Central memory CD8-positive, alpha-beta T cell (primary cell): Measurements from ENCODE around the gene PRSS50.
"Not testable (repeated sequence)": the region's sequence is repeated elsewhere in the genome, so short reads cannot be mapped to it uniquely, and the experiment has no call there.

Experiments used
- ATAC-seq: fragments of 150-1000 bp; cut with Tn5 transposase; replicated peaks from 2 replicates; pipeline ENCODE4 v1.10.0; 2022; ENCODE audit warnings: mild to moderate bottlenecking, moderate FRiP score, moderate number of reproducible peaks; ENCODE audit not compliant: poor library complexity, severe bottlenecking; ENCODE audit errors: extremely low read depth
- DNase-seq, 2 donors: peaks; one replicate each; pipeline ENCODE4 v3.0.0; 2021; ENCODE audit warnings: low spot score in 2 of 2
- H3K27ac Mint-ChIP-seq: one replicate; pipeline ENCODE4 v1.8.0; 2022; ENCODE audit warnings: low read depth, mild to moderate bottlenecking, moderate library complexity, mixed read lengths
- H3K27me3 Mint-ChIP-seq: one replicate; pipeline ENCODE4 v1.8.0; 2022; ENCODE audit warnings: mixed read lengths
- H3K36me3 Mint-ChIP-seq: one replicate; pipeline ENCODE4 v1.8.0; 2022; ENCODE audit warnings: mild to moderate bottlenecking, moderate library complexity, mixed read lengths; ENCODE audit not compliant: insufficient read depth
- H3K4me1 Mint-ChIP-seq: one replicate; pipeline ENCODE4 v1.8.0; 2022; ENCODE audit warnings: mixed read lengths
- H3K4me3 Mint-ChIP-seq: one replicate; pipeline ENCODE4 v1.8.0; 2022; ENCODE audit warnings: mild to moderate bottlenecking, moderate library complexity, mixed read lengths
- H3K9me3 Mint-ChIP-seq: one replicate; pipeline ENCODE4 v1.8.0; 2022; ENCODE audit warnings: mixed read lengths

PRSS50 gene, protein sequence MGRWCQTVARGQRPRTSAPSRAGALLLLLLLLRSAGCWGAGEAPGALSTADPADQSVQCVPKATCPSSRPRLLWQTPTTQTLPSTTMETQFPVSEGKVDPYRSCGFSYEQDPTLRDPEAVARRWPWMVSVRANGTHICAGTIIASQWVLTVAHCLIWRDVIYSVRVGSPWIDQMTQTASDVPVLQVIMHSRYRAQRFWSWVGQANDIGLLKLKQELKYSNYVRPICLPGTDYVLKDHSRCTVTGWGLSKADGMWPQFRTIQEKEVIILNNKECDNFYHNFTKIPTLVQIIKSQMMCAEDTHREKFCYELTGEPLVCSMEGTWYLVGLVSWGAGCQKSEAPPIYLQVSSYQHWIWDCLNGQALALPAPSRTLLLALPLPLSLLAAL

DNA sequence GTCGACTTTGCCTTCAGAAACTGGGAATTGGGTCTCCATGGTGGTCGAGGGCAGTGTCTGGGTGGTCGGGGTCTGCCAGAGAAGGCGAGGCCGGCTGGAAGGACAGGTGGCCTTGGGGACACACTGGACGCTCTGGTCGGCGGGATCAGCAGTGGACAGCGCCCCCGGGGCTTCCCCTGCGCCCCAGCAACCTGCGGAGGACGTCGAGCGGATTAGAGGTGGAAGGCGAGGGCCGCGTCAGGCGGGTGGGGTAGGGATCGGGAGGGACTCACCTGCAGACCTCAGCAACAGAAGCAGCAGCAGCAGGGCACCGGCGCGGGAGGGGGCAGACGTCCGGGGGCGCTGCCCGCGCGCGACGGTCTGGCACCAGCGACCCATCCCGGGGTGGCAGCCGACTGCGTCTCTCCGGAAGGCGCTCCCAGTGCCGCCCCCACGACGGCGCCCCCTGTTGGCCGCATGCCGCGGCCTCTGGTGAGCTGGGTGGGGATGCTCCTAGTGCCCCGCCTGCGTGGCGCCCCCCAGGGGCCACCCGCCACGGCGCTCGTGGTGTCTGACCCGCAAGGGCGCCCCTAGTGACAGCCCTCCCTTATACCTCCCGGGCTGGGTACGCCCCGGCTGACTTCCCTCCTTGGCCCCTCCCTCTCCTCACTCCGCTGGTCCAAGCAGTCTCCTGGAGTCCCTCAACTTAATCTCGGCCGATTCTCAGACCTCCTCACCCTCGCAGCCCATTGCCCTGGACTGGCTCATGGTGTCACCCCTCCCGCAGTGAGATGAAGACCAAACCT lies at the start of gene PRSS50:
Gene PRSS50 (minus strand): TSS at position 423 of the 785 bp plus-strand sequence. CDS start 45 bp downstream, at position 378.
- DNase-seq (no peak), ATAC-seq (no peak)
- H3K27ac Mint-ChIP-seq, result no peak within 1 kb of the TSS
- H3K4me1 Mint-ChIP-seq, result no peaks in the 10 kb centered on the region
- H3K4me3 Mint-ChIP-seq, result no peak within 1 kb of the TSS
- peaks cover 29% of the 10 kb centered on the region for H3K27me3 Mint-ChIP-seq
- H3K9me3 Mint-ChIP-seq, result no peaks in the 10 kb centered on the region
- no peaks in the 10 kb centered on the region for H3K36me3 Mint-ChIP-seq

DNA sequence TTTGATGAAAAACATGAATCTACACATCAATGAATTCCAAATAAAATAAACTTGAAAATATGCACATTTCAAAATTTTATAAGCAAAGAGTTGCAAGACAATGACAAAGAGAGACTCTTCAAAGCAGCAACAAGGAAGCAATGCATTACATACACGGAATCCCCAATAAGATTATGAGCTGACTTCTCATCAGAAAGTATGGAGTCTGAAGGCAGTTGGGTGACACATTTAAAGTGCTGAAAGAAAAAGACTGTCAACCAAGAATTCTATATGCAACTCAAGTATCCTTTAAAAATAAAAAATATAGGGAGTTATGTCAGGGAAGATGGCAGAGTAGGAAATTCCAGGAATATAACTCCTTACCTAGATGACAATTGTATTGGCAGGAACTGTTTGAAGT lies 46.5 kb upstream of the PRSS50 start:
- peaks cover 43% of the 10 kb centered on the region for H3K27me3 Mint-ChIP-seq
- H3K4me3 Mint-ChIP-seq, result no peak overlapping the region
- H3K36me3 Mint-ChIP-seq, result no peaks in the 10 kb centered on the region
- H3K4me1 Mint-ChIP-seq, result no peaks in the 10 kb centered on the region
- no peak overlapping the region for H3K27ac Mint-ChIP-seq
- ATAC-seq (no peak), DNase-seq (no peak)
- H3K9me3 Mint-ChIP-seq, result peaks cover 23% of the 10 kb centered on the region

DNA sequence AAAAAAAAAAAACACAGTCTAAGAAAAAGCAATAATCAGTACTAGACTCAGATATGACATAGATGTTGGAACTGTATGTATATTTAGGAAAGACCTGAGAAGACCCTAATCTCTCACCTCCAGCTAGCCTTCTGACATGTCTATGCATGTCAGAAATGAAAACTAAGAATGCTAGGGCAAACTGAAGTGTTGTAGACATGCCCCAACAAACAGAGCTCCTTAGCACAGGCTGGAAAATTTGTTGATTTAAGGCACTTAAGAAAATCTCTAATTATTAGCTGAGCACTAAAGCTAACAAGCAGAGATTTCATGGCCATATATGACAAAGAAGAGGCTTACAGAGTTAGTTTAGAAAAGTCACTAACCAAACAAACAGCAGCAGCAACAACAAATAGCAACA lies 45.5 kb upstream of the PRSS50 start:
- no peak overlapping the region for H3K27ac Mint-ChIP-seq
- ATAC-seq (no peak), DNase-seq (no peak)
- H3K4me3 Mint-ChIP-seq, result no peak overlapping the region
- peaks cover 53% of the 10 kb centered on the region for H3K27me3 Mint-ChIP-seq
- no peaks in the 10 kb centered on the region for H3K4me1 Mint-ChIP-seq
- peaks cover 23% of the 10 kb centered on the region for H3K9me3 Mint-ChIP-seq
- H3K36me3 Mint-ChIP-seq, result no peaks in the 10 kb centered on the region

DNA sequence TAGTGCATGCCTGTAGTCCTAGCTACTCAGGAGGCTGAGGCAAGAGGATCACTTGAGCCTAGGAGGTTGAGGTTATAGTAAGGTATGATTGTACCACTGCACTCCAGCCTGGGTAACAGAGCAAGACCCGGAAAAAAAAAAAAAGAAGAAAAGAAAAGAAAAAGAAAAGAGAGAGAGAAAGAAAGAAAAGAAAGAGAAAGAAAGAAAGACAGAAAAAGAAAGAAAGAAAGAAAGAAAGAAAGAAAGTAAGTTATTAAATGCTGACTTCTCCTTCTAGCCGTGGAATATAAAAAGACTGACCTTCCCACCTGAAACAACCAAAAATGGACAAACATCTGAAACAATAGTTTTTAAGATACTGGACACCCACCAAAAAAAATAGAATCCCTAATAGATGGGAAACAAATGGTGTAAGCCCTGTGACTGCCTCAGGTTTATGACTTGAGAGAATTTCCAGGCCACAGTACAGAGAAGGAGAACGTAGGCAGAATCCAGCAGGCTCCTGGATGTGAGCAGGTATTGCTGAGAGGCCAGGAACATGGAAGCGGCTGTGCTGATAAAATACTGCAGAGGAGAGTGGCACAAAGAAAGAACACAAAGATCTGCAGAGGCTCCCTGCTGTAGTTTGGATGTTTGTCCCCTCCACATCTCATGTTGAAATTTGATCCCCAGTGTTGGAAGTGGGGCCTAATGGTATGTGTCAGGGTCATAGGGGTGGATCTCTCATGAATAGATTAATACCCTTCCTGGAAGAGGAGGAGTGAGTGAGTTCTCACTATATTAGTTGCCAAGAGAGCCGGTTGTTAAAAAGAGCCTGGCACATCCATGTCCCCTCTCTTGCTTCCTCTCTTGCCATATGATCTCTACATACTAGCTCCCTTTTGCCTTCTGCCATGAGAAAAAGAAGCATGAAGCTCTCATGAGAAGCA lies 41.8 kb upstream of the PRSS50 start:
- no peak for ATAC-seq
- Mint-ChIP-seq H3K36me3 (no peaks in the 10 kb centered on the region), H3K9me3 (peaks cover 23% of the 10 kb centered on the region), H3K4me1 (no peaks in the 10 kb centered on the region), H3K4me3 (no peak overlapping the region), H3K27ac (no peak overlapping the region), H3K27me3 (peaks cover 66% of the 10 kb centered on the region)
- DNase-seq, result no peak

DNA sequence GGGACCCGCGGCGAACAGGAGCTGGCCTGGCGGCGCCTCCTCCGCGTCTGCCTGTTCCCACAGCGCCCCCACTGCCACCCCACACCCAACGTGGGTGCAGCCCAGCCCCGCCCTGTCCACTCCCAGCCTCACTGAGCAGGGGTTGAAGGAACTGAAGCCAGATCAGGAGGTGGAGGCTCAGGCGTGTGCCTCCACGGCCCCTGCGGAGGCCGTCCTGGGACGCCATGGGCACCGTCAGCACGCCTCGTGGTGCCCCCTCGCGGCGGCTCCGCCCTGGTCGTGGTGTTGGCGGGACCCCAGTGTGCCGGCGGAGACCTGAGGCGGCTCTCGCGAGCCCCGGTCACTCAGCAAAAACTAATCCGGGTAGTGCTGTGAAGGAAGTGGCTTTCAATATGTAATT lies 39.0 kb upstream of the PRSS50 start:
- no peak for DNase-seq
- no peaks in the 10 kb centered on the region for H3K9me3 Mint-ChIP-seq
- H3K27me3 Mint-ChIP-seq, result peaks cover 39% of the 10 kb centered on the region
- ATAC-seq, result no peak
- no peak overlapping the region for H3K4me3 Mint-ChIP-seq
- peaks cover 2% of the 10 kb centered on the region for H3K36me3 Mint-ChIP-seq
- H3K4me1 Mint-ChIP-seq, result no peaks in the 10 kb centered on the region
- no peak overlapping the region for H3K27ac Mint-ChIP-seq

DNA sequence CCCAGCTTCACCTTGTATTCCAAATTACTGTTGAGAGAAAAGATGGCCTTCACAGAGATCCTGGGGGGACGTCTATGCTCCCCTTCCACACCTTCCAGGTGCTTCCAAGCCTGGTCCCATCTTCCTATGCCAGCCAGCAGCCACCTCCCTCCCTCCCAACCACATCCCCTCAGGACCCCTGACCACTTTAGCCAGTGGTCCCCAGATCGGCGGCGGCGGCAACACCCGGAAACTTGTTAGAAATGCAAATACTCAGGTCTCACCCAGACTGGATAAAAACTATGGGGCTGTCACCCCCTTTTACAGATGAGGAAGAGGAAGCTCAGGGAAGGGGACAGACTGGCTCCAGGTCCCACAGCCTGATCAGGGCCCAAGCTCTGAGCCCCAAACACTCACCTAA lies 38.0 kb upstream of the PRSS50 start:
- Mint-ChIP-seq H3K4me3 (no peak overlapping the region), H3K36me3 (peaks cover 2% of the 10 kb centered on the region), H3K4me1 (no peaks in the 10 kb centered on the region), H3K27ac (no peak overlapping the region), H3K27me3 (peaks cover 30% of the 10 kb centered on the region), H3K9me3 (no peaks in the 10 kb centered on the region)
- no peak for ATAC-seq
- no peak for DNase-seq

DNA sequence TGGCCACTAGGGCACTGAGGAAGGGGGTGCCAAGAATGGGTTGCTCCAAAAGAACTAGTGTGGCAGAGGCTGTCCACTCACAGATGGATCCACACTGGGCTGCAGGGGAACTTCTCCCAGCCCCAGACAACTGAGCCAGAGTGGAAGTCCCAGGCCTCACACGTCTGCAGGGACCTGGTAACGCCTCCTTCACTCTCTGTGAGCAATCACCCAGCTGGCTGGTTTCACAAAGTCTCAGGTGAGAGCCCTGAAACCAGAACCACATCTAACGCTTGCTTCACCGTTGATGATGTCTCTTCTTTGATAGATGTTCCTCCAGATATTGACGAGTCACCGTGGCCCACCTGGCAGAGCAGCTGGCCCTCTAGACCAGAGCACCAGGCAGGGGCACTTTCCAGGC lies 35.5 kb upstream of the PRSS50 start:
- not testable (repeated sequence) for ATAC-seq, H3K4me3 Mint-ChIP-seq, H3K27ac Mint-ChIP-seq, H3K9me3 Mint-ChIP-seq, DNase-seq, H3K4me1 Mint-ChIP-seq, H3K36me3 Mint-ChIP-seq
- H3K27me3 Mint-ChIP-seq, result peaks cover 13% of the 10 kb centered on the region

DNA sequence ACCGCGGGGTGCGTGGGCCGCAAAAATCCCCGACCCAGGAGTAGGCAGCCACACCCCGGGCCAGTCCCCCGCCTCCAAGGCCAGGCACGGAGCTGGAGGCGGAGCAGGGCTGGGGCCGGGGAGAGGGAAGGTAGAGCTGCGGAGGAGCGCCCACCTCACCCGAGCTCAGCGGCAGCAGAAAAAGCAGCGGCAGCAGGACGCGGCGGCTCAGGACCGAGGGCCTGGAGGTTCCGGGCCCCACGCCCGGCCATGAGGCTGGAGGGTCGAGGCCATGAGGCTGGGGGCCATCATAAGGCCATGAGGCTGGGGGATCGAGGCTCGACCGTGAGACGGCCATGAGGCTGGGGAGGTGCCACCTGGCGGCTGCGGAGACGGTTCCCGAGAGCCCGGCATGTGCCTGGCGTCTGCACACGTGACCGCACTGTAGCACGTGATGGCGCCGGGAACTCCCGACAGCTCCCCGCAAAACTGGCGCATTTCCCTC lies 32.9 kb upstream of the PRSS50 start:
- H3K4me3 Mint-ChIP-seq, result no peak overlapping the region
- DNase-seq (no peak), ATAC-seq (no peak)
- H3K9me3 Mint-ChIP-seq, result no peaks in the 10 kb centered on the region
- peaks cover 2% of the 10 kb centered on the region for H3K36me3 Mint-ChIP-seq
- H3K27ac Mint-ChIP-seq, result no peak overlapping the region
- no peaks in the 10 kb centered on the region for H3K4me1 Mint-ChIP-seq
- no peaks in the 10 kb centered on the region for H3K27me3 Mint-ChIP-seq

DNA sequence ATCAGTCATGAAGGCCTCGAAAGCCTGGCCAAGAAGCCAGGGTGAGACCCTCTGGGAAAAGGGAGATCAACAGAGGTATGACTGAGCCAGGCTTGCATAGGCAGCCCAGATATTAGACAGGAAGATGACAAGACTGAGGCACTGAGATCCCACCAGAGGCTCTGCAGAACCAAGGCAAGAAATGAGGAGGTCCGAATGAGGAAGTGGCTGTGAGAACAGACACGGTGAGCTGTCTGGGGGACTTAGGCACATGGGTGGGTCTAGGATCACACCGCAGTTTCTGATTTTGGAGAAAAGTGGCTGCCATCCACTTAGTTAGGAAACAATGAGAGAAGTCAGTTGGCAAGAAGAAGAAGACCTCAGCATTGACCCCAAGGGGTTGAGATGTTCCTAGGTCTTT lies 31.5 kb upstream of the PRSS50 start:
- Mint-ChIP-seq H3K4me3 (no peak overlapping the region), H3K36me3 (peaks cover 2% of the 10 kb centered on the region), H3K4me1 (no peaks in the 10 kb centered on the region), H3K9me3 (no peaks in the 10 kb centered on the region), H3K27me3 (no peaks in the 10 kb centered on the region), H3K27ac (no peak overlapping the region)
- ATAC-seq (no peak), DNase-seq (no peak)

DNA sequence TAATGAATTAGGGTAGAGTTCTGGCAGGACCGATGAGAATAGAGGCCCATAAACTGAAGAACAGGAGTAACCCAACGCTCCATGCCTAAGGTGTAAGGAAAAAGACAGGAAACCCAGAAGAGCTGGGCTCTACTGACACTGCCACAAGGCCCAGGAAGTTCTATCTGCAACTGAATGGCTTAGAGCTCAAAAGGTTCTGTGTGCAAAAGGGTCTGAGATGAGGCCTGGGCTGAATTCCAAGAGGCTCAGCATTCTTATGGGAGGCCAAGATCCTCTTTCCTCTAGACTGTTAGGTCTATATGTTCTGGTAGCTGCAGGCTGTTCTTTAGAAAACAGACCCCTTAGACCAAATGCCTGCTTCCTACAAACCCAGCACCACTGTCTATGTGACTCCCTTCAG lies 30.5 kb upstream of the PRSS50 start:
- peaks cover 6% of the 10 kb centered on the region for H3K27me3 Mint-ChIP-seq
- no peaks in the 10 kb centered on the region for H3K36me3 Mint-ChIP-seq
- H3K9me3 Mint-ChIP-seq, result no peaks in the 10 kb centered on the region
- ATAC-seq (no peak), DNase-seq (no peak)
- H3K4me1 Mint-ChIP-seq, result no peaks in the 10 kb centered on the region
- H3K4me3 Mint-ChIP-seq, result no peak overlapping the region
- no peak overlapping the region for H3K27ac Mint-ChIP-seq

DNA sequence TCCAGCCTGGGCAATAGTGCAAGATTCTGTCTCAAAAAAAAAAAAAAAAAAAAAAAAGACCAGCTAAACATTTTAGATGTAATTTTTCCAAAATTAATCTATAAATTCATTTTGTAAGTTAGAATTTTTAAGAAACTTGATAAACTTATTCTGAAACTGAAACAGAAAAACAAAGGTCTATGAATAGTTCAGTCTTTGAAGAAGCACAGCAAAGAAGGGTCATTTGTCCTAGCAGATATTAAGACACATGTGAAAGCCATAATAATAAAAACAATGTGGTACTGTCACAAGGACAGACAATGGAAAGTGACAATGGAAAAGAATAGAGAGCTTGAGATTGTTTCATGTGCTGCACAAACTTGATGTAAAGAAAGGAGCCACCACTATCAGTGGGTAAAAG lies 29.0 kb upstream of the PRSS50 start:
- ATAC-seq, result no peak
- Mint-ChIP-seq H3K4me3 (no peak overlapping the region), H3K36me3 (no peaks in the 10 kb centered on the region), H3K4me1 (no peaks in the 10 kb centered on the region), H3K27ac (no peak overlapping the region), H3K9me3 (no peaks in the 10 kb centered on the region), H3K27me3 (peaks cover 9% of the 10 kb centered on the region)
- DNase-seq, result no peak

DNA sequence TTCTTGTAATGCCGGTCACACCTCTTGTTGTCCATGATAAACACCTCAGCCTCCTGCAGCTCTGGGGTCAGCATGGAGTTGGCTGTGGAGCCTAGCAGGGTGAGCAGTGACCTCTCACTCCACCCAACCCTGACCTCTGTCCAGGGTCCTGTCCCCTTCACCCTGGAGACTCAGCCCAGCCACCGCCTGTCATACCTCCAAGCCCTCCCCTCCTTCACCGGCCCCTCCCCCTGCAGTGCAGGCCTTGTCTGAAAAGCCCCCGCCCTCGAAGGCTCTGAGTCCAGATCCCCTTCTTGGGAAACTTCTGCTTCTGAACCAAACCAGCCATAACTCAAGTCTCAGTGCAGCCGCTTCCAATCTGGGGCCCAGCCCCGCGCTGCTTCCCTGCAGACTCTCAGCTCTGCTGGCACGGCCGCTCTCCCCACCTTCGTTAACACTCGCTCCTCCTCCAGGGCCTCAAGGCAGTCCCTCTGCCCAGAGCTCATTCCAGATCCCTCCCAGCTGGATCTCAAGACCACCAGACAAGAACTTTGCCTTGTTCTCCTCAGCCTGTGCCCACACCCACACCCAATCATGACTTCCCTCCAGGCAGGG lies 25.4 kb upstream of the PRSS50 start:
- ATAC-seq (no peak), DNase-seq (no peak)
- Mint-ChIP-seq H3K4me1 (no peaks in the 10 kb centered on the region), H3K27me3 (peaks cover 10% of the 10 kb centered on the region), H3K4me3 (no peak overlapping the region), H3K36me3 (no peaks in the 10 kb centered on the region), H3K27ac (no peak overlapping the region), H3K9me3 (no peaks in the 10 kb centered on the region)
